Endometrial microvascular endothelial cells (primary cell): Measurements from ENCODE around the gene LCE3B. TPM values are rescaled to one million over a fixed set of nuclear protein-coding genes. Genes with fewer than 3 reads are reported as not detected.

Experiments
- in situ Hi-C: cut with HindIII; loops from 2 replicates; pipeline ENCODE4 v1.10.0; 2017; ENCODE audit warnings: low sequenced_read_pairs, low pct_unique_long_range_greater_than_20kb; ENCODE audit errors: inconsistent ontology term
- total RNA-seq: library from RNA; depleted of rRNA; stranded (reverse); fragments of >200 nt; gene quantifications from one replicate; pipeline ENCODE4 v1.2.3, GENCODE V29; 2015; ENCODE audit errors: inconsistent ontology term

The LCE3B gene
- total RNA-seq, 1 donor from 2014 or later = not detected

DNA sequence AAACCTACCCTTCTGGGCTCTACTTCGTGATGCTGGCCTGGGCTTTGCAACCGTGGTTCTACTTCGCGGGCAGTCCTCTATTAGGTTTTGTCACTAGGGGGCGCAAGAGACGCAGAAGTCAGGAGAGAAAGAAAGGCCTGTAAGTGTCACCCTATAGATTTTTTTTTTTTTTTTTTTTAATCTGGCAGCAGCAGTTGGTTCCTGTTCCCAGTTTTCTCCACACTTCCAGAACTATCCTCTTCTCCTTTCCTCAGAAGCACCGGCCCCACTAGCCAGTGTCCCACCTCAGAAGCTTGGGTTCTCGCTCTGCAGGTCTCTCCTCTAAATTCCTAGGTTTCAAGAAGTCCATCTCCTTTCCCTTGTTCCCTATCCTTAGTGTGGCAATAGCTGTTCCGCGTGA is 40.5 kb downstream of the LCE3B start:
- in situ Hi-C loops = no loop called here

DNA sequence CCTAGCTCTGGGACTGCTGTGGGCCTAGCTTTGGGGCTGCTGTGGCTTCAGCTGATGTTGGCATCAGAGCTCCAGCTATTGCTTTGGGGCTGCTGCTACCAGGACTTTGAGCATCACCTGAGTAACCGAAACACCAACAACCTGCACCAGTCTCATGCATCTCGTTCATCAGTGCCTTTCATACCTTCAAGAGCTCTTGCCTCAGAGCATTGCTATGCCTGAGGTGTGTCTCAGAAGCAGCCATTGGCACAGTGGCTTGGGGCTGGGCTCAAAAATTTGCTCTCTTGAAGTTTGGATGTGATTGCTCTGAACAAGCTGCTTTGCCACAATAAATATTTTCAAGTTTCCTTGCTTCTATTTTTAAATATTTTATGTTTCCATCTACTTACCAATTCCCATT is 42.8 kb downstream of the LCE3B start:
- in situ Hi-C loops = no loop called here

DNA sequence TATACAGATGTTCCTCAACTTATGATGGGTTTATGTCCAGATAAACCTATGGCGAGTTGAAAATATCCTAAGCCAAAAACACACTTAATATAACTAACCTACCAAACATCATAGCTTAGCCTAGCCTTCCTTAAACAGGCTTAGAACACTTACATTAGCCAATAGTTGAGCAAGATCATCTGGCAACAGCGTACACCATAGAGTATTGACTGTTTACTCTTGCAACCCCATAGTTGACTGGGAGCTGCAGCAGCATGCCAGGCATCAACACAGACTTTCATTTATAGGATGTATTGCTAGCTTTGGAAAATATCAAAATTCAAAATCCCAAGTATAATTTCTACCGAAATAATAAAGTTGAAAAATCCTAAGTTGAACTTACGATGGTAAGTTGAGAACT is 44.1 kb downstream of the LCE3B start:
- in situ Hi-C loops = no loop called here

DNA sequence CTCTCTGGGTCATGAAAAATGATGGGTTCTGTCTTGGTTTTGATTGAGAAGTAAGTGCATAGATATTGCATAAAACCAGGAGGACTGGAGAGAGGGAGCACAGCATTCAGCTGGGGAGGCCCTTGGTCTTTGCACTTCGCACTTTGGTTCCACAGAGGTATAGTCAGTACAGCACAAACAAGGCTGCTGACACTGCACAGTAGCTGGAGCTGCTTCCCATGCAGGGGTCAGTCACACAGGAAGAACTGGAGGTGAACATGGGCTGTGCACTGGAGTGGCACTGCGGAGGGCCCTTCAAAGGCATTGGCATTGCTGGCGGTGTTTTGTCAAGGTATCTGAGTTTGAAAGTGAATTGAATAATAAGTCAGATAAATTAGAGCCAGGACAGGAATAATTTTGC is 45.0 kb downstream of the LCE3B start:
- in situ Hi-C loops = no loop called here

DNA sequence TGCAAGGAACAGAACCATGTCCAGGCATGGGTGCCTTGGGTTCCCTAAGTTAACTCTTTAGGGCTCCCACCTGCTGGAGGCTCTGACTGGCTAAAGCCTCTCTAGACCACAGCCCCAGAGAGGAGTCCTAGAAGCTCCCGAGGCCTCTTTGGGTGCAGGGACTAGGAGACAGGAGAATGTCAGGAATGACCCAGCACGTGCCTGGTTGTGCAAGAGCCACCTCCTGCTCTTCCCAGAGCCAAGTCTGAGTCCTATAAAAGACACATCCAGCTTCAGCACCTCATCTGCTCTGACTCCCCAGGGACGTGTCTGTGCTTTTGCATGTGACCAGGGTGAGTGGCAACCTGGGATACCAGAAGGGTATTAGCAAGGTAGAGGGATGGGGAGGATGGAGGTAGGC is 49.5 kb downstream of the LCE3B start, which contains the start of gene LCE2D:
LCE2D (plus strand) TSS at position 283 of the 400 bp plus-strand sequence. CDS start 726 bp downstream, outside the sequence.
- in situ Hi-C loops = no loop called here

Other genes with a start within 250 kb of the LCE3B start
- gene CRNN, start 199.5 kb upstream of the LCE3B start, total RNA-seq = not detected
- not detected for gene LCE5A, start 103.0 kb upstream of the LCE3B start, total RNA-seq
- not detected for gene CRCT1, start 99.3 kb upstream of the LCE3B start, total RNA-seq
- not detected for gene LCE3E, start 47.0 kb upstream of the LCE3B start, total RNA-seq
- gene LCE3D, start 33.3 kb upstream of the LCE3B start, total RNA-seq = not detected
- not detected for gene LCE3C, start 13.6 kb upstream of the LCE3B start, total RNA-seq
- not detected for gene LCE3A, start 9.3 kb downstream of the LCE3B start, total RNA-seq
- gene LCE2D, start 49.6 kb downstream of the LCE3B start, total RNA-seq = not detected
- gene LCE2C, start 61.5 kb downstream of the LCE3B start, total RNA-seq = not detected
- not detected for gene LCE2B, start 72.3 kb downstream of the LCE3B start, total RNA-seq
- gene LCE2A, start 84.5 kb downstream of the LCE3B start, total RNA-seq = not detected
- gene LCE4A, start 94.3 kb downstream of the LCE3B start, total RNA-seq = not detected
- gene KPRP, start 144.2 kb downstream of the LCE3B start, total RNA-seq = not detected
- gene LCE1F, start 161.3 kb downstream of the LCE3B start, total RNA-seq = not detected
- gene LCE1E, start 172.4 kb downstream of the LCE3B start, total RNA-seq = not detected
- gene LCE1D, start 182.9 kb downstream of the LCE3B start, total RNA-seq = not detected
- not detected for gene LCE1C, start 192.8 kb downstream of the LCE3B start, total RNA-seq
- not detected for gene LCE1B, start 198.2 kb downstream of the LCE3B start, total RNA-seq
- gene LCE1A, start 213.7 kb downstream of the LCE3B start, total RNA-seq = not detected
- gene LCE6A, start 229.0 kb downstream of the LCE3B start, total RNA-seq = not detected
- gene LCE7A, start 246.2 kb downstream of the LCE3B start, total RNA-seq = not detected